Stomach (tissue), 4 donors: ENCODE data around the gene UPK1A.

Experiments used
- CTCF ChIP-seq, 7 experiments: fragments of 450-650 bp in 4 of 7; fragments of 200-600 bp in 3 of 7; sonication (generic) in 3 of 7; IDR thresholded peaks; one replicate each; pipeline ENCODE4 v1.5.1; 2016 to 2019; ENCODE audit warnings: antibody characterized with exemption in 7 of 7, control low read depth in 2 of 7, mild to moderate bottlenecking in 1 of 7
- EP300 ChIP-seq: sonication (generic); formaldehyde crosslinking; IDR thresholded peaks from one replicate; pipeline ENCODE4 v1.6.1; 2017; ENCODE audit warnings: antibody characterized with exemption
- POLR2A ChIP-seq, 4 donors: fragments of 450-650 bp; IDR thresholded peaks; one replicate each; pipeline ENCODE4 v1.6.1; 2016; ENCODE audit warnings: antibody characterized with exemption in 4 of 4, control low read depth in 2 of 4, mild to moderate bottlenecking in 1 of 4, moderate library complexity in 1 of 4
- POLR2AphosphoS5 ChIP-seq, 3 donors: sonication (generic); formaldehyde crosslinking; IDR thresholded peaks; one replicate each; pipeline ENCODE4 v1.6.1; 2016; ENCODE audit warnings: antibody characterized with exemption in 3 of 3

DNA sequence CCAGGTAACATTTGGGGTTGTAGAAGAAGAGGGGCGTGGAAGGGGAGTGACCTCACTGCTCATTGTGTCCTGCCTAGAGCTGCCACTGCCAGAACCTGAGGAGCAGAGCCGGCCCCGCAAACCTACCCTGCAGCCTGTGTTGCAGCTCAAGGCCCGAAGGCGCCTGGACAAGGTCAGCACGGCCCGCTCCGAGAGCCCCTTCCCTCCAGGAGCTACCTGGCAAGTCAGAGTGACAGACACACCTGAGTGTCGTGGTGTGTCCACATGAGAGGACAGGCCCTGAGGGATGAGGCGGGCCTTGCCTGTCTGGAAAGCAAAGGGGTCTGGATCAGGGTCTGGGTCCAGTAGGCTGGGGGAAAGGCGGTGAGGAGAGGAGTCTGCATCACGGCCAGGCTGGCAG is 58.2 kb downstream of the UPK1A start:
- TF ChIP-seq CTCF (IDR thresholded peaks at IDR 0.05) (no peak), POLR2A (IDR thresholded peaks at IDR 0.05) (no peak), EP300 (no peak), POLR2AphosphoS5 (IDR thresholded peaks at IDR 0.05) (no peak)
